HCT116 (cell line): ENCODE data around the gene PNPLA6. TPM values are rescaled to one million over a fixed set of nuclear protein-coding genes. Genes with fewer than 3 reads are reported as not detected.

Source experiments
- ATAC-seq: fragments of 200-7000 bp; cut with Tn5 transposase; 2 replicates; pipeline ENCODE4 v1.9.1; 2020; ENCODE audit warnings: mild to moderate bottlenecking, moderate library complexity
- BruUV-seq: library from RNA; stranded (reverse); fragments of 400-500 nt; replicated peaks from 2 replicates; lab custom pipeline; 2021; lab: Mats Ljungman, UMichigan
- CTCF ChIA-PET: fragments of 300-600 bp; sonication (Branson Sonifier 250); formaldehyde crosslinking; loops from one replicate; lab custom pipeline; 2021; ENCODE audit warnings: antibody characterized with exemption; lab: Charles Lee
- POLR2A ChIA-PET: fragments of 300-600, 350-600 bp; sonication (Branson Sonifier 250); formaldehyde crosslinking; loops from one replicate; lab custom pipeline; 2021; ENCODE audit warnings: antibody characterized with exemption; lab: Charles Lee
- RAD21 ChIA-PET, 2 experiments: fragments of 300-600 bp; sonication (Branson Sonifier 250); formaldehyde crosslinking; loops; one replicate each; lab custom pipeline; 2023; ENCODE audit warnings: low total read pairs in 2 of 2; ENCODE audit not compliant: uncharacterized antibody in 2 of 2, unreplicated experiment in 2 of 2, low non-redundant PET in 1 of 2; lab: Charles Lee
- DNase-seq: peaks from one replicate; pipeline ENCODE4 v3.0.0-alpha.2; 2010; ENCODE audit warnings: low read depth, low spot score
- H2AFZ ChIP-seq: fragments of 200-600 bp; shearing (Covaris generic), sonication (generic); 2 replicates; pipeline ENCODE4 v1.6.1; 2017; ENCODE audit warnings: low read depth, mixed run types, mixed read lengths, antibody characterized with exemption, low read length; ENCODE audit not compliant: poor library complexity, severe bottlenecking
- H3K27ac ChIP-seq: 2 replicates; pipeline ENCODE4 v1.5.1; 2012; ENCODE audit warnings: low read depth, low read length
- H3K27me3 ChIP-seq: fragments of 200-600 bp; sonication (generic); 2 replicates; pipeline ENCODE4 v1.6.1; 2016; ENCODE audit warnings: mixed run types, low read length, mixed read lengths; ENCODE audit not compliant: insufficient read depth
- H3K36me3 ChIP-seq, 2 experiments: fragments of 200-500 bp in 1 of 2; fragments of 200-600 bp in 1 of 2; sonication (Bioruptor generic) in 1 of 2; sonication (generic) in 1 of 2; 2 replicates each; pipeline versions ENCODE4 v1.5.1 to v1.6.1; 2014 to 2016; ENCODE audit warnings: low read length in 2 of 2, inconsistent platforms in 1 of 2, mixed read lengths in 1 of 2, mixed run types in 1 of 2; ENCODE audit not compliant: insufficient read depth in 2 of 2, control insufficient read depth in 1 of 2
- H3K4me1 ChIP-seq, 2 experiments: fragments of 200-600 bp in 1 of 2; sonication (generic) in 1 of 2; 2 replicates each; pipeline versions ENCODE4 v1.5.1 to v1.6.1; 2012 to 2017; ENCODE audit warnings: low read length in 2 of 2, inconsistent platforms in 1 of 2, mild to moderate bottlenecking in 1 of 2, mixed read lengths in 1 of 2, mixed run types in 1 of 2, moderate library complexity in 1 of 2; ENCODE audit not compliant: insufficient read depth in 2 of 2, control insufficient read depth in 1 of 2
- H3K4me2 ChIP-seq: fragments of 200-600 bp; sonication (generic); 2 replicates; pipeline ENCODE4 v1.6.1; 2017; ENCODE audit warnings: mixed run types, low read length, mixed read lengths
- H3K4me3 ChIP-seq, 2 experiments: fragments of 200-600 bp in 1 of 2; sonication (generic) in 1 of 2; replicated peaks in 1 of 2; 2 replicates each; pipeline ENCODE4 v1.5.1; 2011 to 2016; ENCODE audit warnings: low read length in 2 of 2, control low read depth in 1 of 2, low read depth in 1 of 2, mild to moderate bottlenecking in 1 of 2, mixed read lengths in 1 of 2, mixed run types in 1 of 2
- H3K79me2 ChIP-seq: fragments of 200-600 bp; sonication (generic); 2 replicates; pipeline ENCODE4 v1.6.1; 2017; ENCODE audit warnings: mild to moderate bottlenecking, mixed run types, low read length, moderate library complexity, mixed read lengths; ENCODE audit not compliant: insufficient read depth
- H3K9ac ChIP-seq: fragments of 200-600 bp; sonication (generic); 2 replicates; pipeline ENCODE4 v1.6.1; 2016; ENCODE audit warnings: low read length, mixed read lengths
- H3K9me2 ChIP-seq: fragments of 200-600 bp; sonication (generic), shearing (Covaris generic); 2 replicates; pipeline ENCODE4 v1.6.1; 2017; ENCODE audit warnings: mixed run types, mild to moderate bottlenecking, moderate library complexity; ENCODE audit not compliant: insufficient read depth
- H3K9me3 ChIP-seq, 2 experiments: fragments of 200-500 bp in 1 of 2; fragments of 200-600 bp in 1 of 2; sonication (Bioruptor generic) in 1 of 2; sonication (generic) in 1 of 2; 2 replicates each; pipeline ENCODE4 v1.6.1; 2014 to 2017; ENCODE audit warnings: low read length in 2 of 2, mixed read lengths in 2 of 2, inconsistent platforms in 1 of 2, low read depth in 1 of 2, mild to moderate bottlenecking in 1 of 2, mixed run types in 1 of 2, moderate library complexity in 1 of 2; ENCODE audit not compliant: control insufficient read depth in 1 of 2, insufficient read depth in 1 of 2
- H4K20me1 ChIP-seq: fragments of 200-600 bp; sonication (generic), shearing (Covaris generic); 2 replicates; pipeline ENCODE4 v1.6.1; 2017; ENCODE audit warnings: mixed run types, mild to moderate bottlenecking, moderate library complexity; ENCODE audit not compliant: insufficient read depth
- ATF3 ChIP-seq: IDR thresholded peaks from 2 replicates; pipeline ENCODE4 v1.6.1; 2012
- CBX3 ChIP-seq: IDR thresholded peaks from 2 replicates; pipeline ENCODE4 v1.6.1; 2012; ENCODE audit warnings: low read depth
- CTCF ChIP-seq, 3 experiments: fragments of 200-600 bp in 1 of 3; sonication (generic) in 1 of 3; IDR thresholded peaks in 2 of 3; conservative IDR thresholded peaks in 1 of 3; 2 replicates each; pipeline ENCODE4 v1.5.1; 2012 to 2017; ENCODE audit warnings: low read depth in 2 of 3, low read length in 2 of 3, antibody characterized with exemption in 1 of 3, borderline replicate concordance in 1 of 3, control low read depth in 1 of 3, mild to moderate bottlenecking in 1 of 3, mixed read lengths in 1 of 3, mixed run types in 1 of 3, moderate library complexity in 1 of 3; ENCODE audit not compliant: insufficient read depth in 1 of 3
- EGR1 ChIP-seq: IDR thresholded peaks from 2 replicates; pipeline ENCODE4 v1.6.1; 2012; ENCODE audit warnings: low read depth
- EZH2 ChIP-seq: fragments of 200-600 bp; sonication (generic); IDR thresholded peaks from 2 replicates; pipeline ENCODE4 v1.6.1; 2017; ENCODE audit warnings: antibody characterized with exemption, mixed run types
- FOSL1 ChIP-seq: IDR thresholded peaks from 2 replicates; pipeline ENCODE4 v1.6.1; 2012; ENCODE audit warnings: low read depth
- JUND ChIP-seq: IDR thresholded peaks from 2 replicates; pipeline ENCODE4 v1.6.1; 2012
- MAX ChIP-seq: IDR thresholded peaks from 2 replicates; pipeline ENCODE4 v1.6.1; 2012
- POLR2AphosphoS5 ChIP-seq: IDR thresholded peaks from 2 replicates; pipeline ENCODE4 v1.6.1; 2011; ENCODE audit warnings: mild to moderate bottlenecking, low read depth, low read length, moderate library complexity
- RAD21 ChIP-seq: IDR thresholded peaks from 2 replicates; pipeline ENCODE4 v1.6.1; 2012; ENCODE audit warnings: low read depth, mild to moderate bottlenecking
- REST ChIP-seq: IDR thresholded peaks from 2 replicates; pipeline ENCODE4 v1.6.1; 2012; ENCODE audit warnings: low read depth
- SIN3A ChIP-seq: IDR thresholded peaks from 2 replicates; pipeline ENCODE4 v1.6.1; 2012; ENCODE audit warnings: low read depth
- SP1 ChIP-seq: IDR thresholded peaks from 2 replicates; pipeline ENCODE4 v1.6.1; 2012; ENCODE audit warnings: low read depth
- YY1 ChIP-seq: IDR thresholded peaks from 2 replicates; pipeline ENCODE4 v1.6.1; 2011; ENCODE audit warnings: low read length, low read depth, moderate library complexity, mild to moderate bottlenecking; ENCODE audit not compliant: insufficient replicate concordance; ENCODE audit errors: extremely low read depth
- ZBTB33 ChIP-seq: IDR thresholded peaks from 2 replicates; pipeline ENCODE4 v1.6.1; 2011; ENCODE audit warnings: mild to moderate bottlenecking, low read length, moderate library complexity; ENCODE audit not compliant: insufficient replicate concordance; ENCODE audit errors: extremely low read depth
- ZFX ChIP-seq: fragments of 450-650 bp; IDR thresholded peaks from 2 replicates; pipeline ENCODE4 v1.6.1; 2017
- ZNF274 ChIP-seq: fragments of 200-500 bp; sonication (Bioruptor generic); IDR thresholded peaks from 2 replicates; pipeline ENCODE4 v1.6.1; 2014; ENCODE audit warnings: mild to moderate bottlenecking, low read depth, low read length, inconsistent platforms
- intact Hi-C: fragments of 100-400 bp; cut with micrococcal nuclease; formaldehyde crosslinking; loops from 2 replicates; pipeline ENCODE4 v1.10.0; 2022
- total RNA-seq: library from RNA; stranded (reverse); gene quantifications from one replicate; pipeline ENCODE4 v1.2.1, GENCODE V29; 2021; ENCODE audit not compliant: unreplicated experiment

PNPLA6 gene
- total RNA-seq, 1 experiment from 2014 or later = 159 TPM

- ChIA-PET RAD21 (no interaction called here), POLR2A (no interaction called here), CTCF (no interaction called here)
- no TSS peak for BruUV-seq
- no peaks in the 10 kb centered on the region for H3K9me3 ChIP-seq
- H3K27me3 ChIP-seq = no peaks in the 10 kb centered on the region
- H3K9me2 ChIP-seq = peaks cover 3% of the 10 kb centered on the region; the same call in 1 of the 2 replicates
- DNase-seq = no peak
- intact Hi-C loops = no loop called here
- H3K9ac ChIP-seq = peak overlapping the region; percentile 26; the same call in 1 of the 2 replicates
- no peaks in the 10 kb centered on the region for H4K20me1 ChIP-seq
- no peak overlapping the region for H2AFZ ChIP-seq
- peaks cover 10 to 40% of the 10 kb centered on the region in 2 experiments for H3K4me1 ChIP-seq
- TF ChIP-seq YY1 (no peak), JUND (no peak), FOSL1 (no peak), ATF3 (no peak), SP1 (no peak), EGR1 (no peak), MAX (no peak), RAD21 (no peak), ZBTB33 (no peak), ZNF274 (no peak), SIN3A (no peak), REST (no peak), CBX3 (no peak), POLR2AphosphoS5 (no peak), ZFX (no peak), EZH2 (no peak), CTCF (IDR thresholded peaks at IDR 0.05 in 2 of 3, conservative IDR thresholded peaks at IDR 0.05 in 1 of 3; ENCODE audit: borderline replicate concordance in 1 of 3, insufficient read depth in 1 of 3, low read depth in 2 of 3, low read length in 2 of 3) (no peak)
- H3K4me2 ChIP-seq = peak overlapping the region; percentile 58
- ATAC-seq = peak; percentile 16; the same call in 1 of the 2 replicates
- H3K36me3 ChIP-seq = peaks cover 0 to 7% of the 10 kb centered on the region in 2 experiments; a peak in 1 of 4 replicates
- peaks cover 34% of the 10 kb centered on the region for H3K79me2 ChIP-seq
- peak overlapping the region in 1 of 2 experiments; percentile 40; a peak in 3 of 4 replicates for H3K4me3 ChIP-seq
- peak overlapping the region; percentile 35; the same call in 1 of the 2 replicates for H3K27ac ChIP-seq
Observed at GRCh38 chr19:7602240-7602934, 66.9 kb downstream of the PNPLA6 start.
